HL-60 (cell line): Measurements from ENCODE around the gene C11orf71.

Source experiments
- CTCF ChIP-seq: IDR thresholded peaks from one replicate; pipeline ENCODE4 v1.5.1; 2011; ENCODE audit warnings: low read length, control low read depth, inconsistent platforms; ENCODE audit not compliant: insufficient read depth
- SPI1 ChIP-seq: IDR thresholded peaks from 2 replicates; pipeline ENCODE4 v1.6.1; 2012; ENCODE audit warnings: low read depth, mild to moderate bottlenecking, borderline replicate concordance

DNA sequence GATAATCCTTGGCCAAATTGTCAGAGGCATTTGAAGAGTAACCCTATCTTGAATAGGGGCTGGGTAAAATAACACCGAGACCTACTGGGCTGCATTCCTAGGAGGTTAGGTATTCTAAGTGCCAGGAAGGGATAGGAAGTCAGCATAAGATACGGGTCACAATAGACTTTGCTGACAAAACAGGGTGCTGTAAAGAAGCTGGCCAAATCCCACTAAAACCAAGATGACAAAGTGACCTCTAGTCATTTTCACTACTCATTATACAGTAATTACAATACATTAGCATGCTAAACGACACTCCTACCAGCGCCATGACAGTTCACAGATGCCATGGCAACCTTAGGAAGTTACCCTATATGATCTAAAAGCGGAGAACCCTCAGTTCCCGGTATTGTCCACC, 38.0 kb upstream of the C11orf71 start:
- TF ChIP-seq CTCF = no peak
- no peak for TF ChIP-seq SPI1
